Retinal pigment epithelial cell (primary cell): ENCODE data around the gene TFCP2.

Experiments used
- DNase-seq: peaks from one replicate; pipeline ENCODE4 v3.0.0-alpha.2; 2010; ENCODE audit warnings: low read depth
- H3K4me3 ChIP-seq: 2 replicates; pipeline ENCODE4 v1.5.1; 2011; ENCODE audit warnings: mild to moderate bottlenecking, low read length, control low read depth, moderate library complexity
- CTCF ChIP-seq: conservative IDR thresholded peaks from 2 replicates; pipeline ENCODE4 v1.5.1; 2011; ENCODE audit warnings: low read depth, low read length, control low read depth, inconsistent platforms

The TFCP2 gene

GRCh38 chr12:51127050-51127729 lies 45.7 kb downstream of the TFCP2 start:
- H3K4me3 ChIP-seq: no peak overlapping the region
- DNase-seq: no peak
- TF ChIP-seq CTCF: no peak

- no peak for DNase-seq
- H3K4me3 ChIP-seq: no peak overlapping the region
- TF ChIP-seq CTCF: no peak
Observed at GRCh38 chr12:51126297-51126696, 46.6 kb downstream of the TFCP2 start.

- no peak overlapping the region for H3K4me3 ChIP-seq
- DNase-seq: no peak
- TF ChIP-seq CTCF: no peak
Observed at GRCh38 chr12:51124504-51124903, 48.4 kb downstream of the TFCP2 start.

GRCh38 chr12:51122844-51123243 lies 50.1 kb downstream of the TFCP2 start:
- no peak overlapping the region for H3K4me3 ChIP-seq
- no peak for DNase-seq
- no peak for TF ChIP-seq CTCF

- no peak overlapping the region for H3K4me3 ChIP-seq
- no peak for TF ChIP-seq CTCF
- no peak for DNase-seq
Observed at GRCh38 chr12:51118706-51119105, 54.2 kb downstream of the TFCP2 start.

GRCh38 chr12:51115533-51115932 lies 57.4 kb downstream of the TFCP2 start:
- TF ChIP-seq CTCF: no peak
- no peak overlapping the region for H3K4me3 ChIP-seq
- DNase-seq: no peak

GRCh38 chr12:51108136-51108535 lies 64.8 kb downstream of the TFCP2 start:
- no peak overlapping the region for H3K4me3 ChIP-seq
- no peak for TF ChIP-seq CTCF
- DNase-seq: no peak
